ENCODE measurements around the gene ZNF836. TPM values are rescaled to one million over a fixed set of nuclear protein-coding genes. Genes with fewer than 3 reads are reported as not detected.

Gene ZNF836
- total RNA-seq, 1 experiment from 2014 or later: 8.4 TPM

DNA sequence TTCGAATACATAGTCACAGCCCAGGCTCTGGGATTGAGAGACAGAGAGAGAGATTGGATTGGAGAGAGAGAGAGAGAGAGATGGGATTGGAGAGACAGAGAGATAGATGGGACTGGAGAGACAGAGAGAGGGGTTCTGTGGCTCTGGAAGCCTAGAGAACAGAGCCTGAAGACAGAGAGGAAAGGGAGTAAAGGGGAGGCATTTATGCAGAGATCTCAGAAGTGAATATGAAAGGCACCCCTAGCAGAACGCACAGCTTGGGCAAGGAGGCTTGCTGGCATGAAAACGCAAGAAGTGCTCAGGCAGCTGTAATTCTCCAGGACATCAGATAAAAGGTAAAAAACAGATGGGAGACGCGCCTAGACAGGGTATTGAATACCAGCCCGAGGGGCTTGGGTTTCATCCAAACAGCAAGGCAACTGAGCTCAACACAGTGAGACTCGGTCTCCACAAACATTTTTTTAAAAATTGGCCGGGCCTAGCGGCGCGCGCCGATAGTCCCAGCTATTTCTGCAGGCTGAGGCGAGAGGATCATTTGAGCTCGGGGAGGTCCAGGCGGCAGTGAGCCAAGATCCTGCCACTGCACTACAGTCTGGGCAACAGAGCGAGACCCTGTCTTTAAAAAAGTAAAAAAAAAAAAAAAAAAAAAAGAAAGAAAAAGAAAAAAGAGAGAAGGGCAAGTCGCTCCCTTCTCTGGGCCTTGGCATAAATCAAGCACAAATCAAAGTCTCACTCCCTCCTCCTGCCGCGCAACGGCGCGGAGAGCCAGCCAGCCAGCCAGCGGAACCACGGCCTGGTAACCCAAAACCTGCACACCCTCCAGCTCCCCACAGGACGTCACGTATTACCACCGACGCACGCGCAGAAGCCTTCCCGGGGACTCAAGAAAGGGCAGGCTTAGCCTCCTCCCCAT lies 17.7 kb upstream of the ZNF836 start:
- no peak for DNase-seq (ENCODE audit: low spot score)

DNA sequence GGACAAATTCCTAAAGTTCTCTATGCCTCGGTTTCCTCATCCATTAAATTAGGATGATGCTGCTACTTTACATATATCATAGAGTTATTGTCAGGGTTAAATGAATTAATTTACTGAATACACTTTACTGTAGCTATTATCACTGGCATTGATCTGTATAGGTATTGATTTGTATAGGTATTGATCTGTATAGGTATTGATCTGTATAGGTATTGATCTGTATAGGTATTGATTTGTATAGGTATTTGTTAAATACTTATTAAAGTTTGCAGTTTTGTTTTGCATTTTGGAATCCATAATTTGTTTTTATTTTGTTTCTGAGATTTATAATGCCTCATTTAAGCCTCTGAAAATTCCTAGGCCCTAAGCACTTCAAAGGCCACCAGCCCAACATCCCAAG lies 16.0 kb upstream of the ZNF836 start:
- DNase-seq (ENCODE audit: low spot score): no peak

DNA sequence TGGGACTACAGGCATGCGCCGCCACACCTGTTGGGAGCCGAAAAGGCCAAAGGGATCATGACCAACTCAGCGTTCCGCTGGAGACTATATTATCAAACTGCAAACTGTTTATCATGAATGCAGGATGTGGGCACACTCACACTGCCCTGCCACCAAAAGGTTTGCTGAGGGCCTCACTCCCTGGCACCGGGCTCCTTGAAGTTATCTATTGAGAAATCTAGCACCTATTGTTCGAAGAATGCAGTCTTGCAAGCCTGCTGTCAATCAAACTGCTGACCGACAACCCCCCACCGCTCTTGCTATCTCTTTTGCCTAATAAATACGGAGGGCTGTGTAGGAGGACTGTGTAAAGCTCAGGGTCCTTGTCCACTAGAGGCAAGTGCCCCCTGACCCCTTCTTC lies 5.2 kb upstream of the ZNF836 start:
- DNase-seq (ENCODE audit: low spot score): no peak

DNA sequence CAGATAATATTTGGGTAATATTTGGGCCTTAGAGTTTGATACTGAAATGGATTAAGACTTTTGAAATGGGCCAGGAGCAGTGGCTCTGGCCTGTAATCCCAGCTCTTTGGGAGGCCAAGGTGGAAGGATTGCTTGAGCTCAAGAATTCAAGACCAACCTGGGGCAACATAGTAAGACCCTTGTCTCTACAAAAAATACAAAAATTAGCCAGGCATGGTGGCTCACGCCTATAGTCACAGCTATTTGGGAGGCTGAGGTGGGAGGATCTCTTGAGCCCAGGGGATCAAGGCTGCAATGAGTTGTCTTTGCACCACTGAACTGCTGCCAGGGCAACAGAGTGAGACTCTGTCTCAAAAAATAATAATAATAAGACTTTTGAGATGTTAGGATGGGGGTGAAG lies 926 bp upstream of the ZNF836 start:
- DNase-seq (ENCODE audit: low spot score): no peak

DNA sequence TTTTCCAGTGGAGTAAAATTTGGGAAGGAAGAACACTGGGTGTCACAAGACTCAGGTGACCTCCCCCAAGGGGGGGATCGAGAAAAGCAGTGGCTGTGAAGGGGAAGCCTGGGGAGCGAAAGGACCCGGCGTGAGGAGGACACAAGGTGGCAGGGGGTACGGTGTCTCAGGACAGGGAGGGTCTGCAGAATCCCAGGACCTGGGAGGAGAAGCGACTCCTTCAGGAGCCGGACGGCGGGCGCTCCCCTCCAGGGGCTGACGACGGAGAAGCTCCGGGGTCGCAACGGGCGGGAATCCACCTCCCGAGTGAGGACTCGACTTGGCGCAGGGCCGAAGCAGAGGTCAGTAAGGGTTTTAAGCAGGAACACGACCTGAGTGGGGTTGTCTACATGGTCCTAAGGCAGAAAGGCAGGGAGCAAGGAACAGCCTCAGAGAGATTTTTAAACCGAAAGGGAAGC lies 529 bp downstream of the ZNF836 start:
- DNase-seq (ENCODE audit: low spot score): no peak

DNA sequence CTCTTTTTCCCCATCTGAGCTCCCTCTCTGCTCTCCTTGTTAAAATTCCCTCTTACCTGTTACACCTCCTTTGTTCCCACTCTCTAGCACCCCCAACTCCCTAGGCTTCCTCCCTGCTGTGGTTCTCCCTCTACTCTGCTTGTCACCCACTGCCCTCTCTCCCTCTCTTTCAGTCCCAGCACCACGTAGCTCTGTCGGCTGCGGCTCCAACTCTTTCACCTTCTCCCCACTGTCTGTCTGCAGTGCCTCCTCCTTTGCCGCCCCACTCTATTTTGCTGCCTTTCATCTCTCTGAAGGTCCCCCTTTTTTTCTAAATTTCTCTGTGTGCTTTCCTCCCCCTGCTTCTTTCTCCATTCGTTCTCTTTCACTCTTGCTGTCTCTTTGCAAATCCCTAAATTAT lies 1.1 kb downstream of the ZNF836 start:
- DNase-seq (ENCODE audit: low spot score): no peak

DNA sequence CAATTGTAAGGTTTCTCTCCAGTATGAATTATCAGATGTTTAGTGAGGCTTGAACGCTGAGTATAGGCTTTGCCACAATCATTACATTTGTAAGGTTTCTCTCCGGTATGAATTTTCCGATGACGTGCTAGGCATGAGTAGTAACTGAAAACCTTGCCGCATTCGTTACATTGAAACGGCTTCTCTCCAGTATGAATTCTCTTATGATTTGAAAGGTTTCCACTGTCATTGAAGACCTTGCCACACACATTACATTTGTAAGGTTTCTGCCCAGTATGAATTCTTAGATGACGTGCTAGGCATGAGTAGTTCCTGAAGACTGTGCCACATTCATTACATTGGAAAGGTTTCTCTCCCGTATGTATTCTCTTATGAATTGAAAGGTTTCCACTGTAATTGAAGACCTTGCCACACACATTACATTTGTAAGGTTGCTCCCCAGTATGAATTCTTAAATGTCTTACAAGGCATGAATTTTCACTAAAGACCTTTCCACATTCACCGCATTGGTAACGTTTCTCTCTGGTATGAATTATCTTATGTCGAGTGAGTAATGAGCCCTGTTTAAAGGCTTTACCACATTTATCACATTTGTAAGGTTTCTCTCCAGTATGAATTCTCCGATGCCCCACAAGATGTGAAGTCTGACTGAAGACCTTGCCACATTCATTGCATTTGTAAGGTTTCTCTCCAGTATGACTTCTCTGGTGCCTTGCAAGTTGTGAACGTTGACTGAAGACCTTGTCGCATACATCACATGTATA lies 15.6 kb downstream of the ZNF836 start:
- no peak for DNase-seq (ENCODE audit: low spot score)

DNA sequence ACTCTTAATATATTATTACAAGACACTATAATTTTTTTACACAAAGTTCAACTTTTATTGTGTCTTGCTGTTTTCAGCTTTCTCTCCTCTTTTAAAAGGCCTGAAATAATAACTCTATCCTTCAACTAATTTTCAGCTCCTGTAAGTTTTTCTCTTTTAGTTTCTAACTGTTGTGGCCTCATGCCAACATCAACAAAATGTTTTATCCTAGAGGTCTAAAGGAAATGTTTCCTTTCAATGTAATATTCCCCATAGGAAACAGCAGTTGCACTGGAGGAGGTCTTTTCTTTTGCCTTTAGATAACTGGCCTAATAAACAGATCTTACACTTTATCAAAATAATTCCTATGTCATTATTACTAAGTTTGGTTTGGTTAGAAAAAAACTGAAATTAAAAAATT lies 23.2 kb downstream of the ZNF836 start:
- no peak for DNase-seq (ENCODE audit: low spot score)

DNA sequence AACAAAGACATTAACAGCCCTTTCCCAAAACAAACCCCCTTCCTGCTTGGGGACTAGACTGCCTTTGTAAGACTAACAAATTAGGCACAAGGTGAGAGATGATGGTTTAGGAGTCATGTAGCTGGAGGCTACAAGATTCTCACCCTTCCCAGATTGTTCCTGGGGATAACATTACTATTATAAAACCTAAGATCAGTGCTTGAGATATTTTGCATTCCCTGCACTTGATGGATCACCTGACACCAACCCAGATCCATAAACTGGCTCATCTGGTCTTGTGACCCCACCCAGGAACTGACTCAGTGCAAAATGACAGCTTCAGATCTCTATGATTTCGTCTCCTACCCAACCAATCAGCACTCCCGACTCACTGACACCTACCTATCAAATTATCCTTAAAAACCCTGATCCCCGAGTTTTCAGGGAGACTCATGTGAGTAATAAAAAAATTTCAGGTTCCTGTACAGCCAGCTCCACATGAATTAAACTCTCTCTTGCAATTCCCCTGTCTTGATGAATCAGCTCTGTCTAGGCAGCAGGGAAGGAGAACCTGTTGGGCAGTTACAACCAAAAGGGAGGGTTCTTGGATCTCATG lies 29.3 kb downstream of the ZNF836 start:
- no peak for DNase-seq (ENCODE audit: low spot score)

DNA sequence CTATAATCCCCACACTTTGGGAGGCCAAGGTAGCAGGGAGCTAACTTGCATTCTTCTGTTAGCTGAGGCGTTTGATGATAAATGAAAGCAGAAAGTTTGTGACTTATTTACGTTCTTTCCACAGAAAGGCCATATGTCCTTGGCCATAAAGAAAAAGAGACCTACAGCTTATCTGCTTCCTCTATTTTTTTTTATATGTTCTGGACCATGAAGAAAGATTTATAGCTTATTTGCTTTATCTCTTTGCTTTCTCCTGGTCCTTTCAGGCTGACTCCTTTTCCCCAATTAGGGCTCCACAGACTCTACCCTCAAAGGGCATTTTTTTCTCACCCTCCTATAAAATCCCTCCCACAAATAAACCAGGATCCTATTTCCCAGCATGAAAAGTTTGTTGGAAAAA lies 30.2 kb downstream of the ZNF836 start:
- DNase-seq (ENCODE audit: low spot score): no peak

DNA sequence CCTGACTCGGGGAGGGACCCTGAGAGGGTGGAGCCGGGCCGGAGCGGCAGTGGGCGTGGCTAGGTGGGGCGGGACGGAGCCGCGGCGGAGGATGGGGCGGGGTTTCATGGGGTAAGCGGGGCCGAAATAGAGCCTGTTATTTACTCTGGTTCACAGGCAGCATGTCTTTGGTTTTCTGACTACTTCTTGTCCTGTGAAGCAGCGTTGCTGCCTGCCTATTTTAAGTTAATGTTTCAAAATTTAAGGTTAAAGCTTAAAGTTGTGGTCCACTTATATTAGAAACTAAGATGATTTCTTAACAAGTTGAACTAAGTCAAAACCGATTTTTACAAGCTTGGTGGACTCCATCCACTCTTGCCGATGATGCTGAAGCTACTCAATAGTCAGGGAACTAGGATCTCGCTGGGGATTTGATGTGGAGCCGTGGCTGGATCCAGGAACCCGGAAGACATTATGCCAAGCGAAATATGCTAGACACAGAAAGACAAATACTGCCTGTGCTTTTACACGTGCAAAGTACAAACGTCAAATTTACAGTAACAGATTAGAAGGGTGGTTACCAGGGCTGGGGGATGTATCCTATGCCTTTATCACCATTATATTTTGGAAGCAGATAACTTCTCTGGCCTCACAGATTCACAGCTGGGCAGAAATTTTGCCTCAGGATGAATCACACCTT lies 31.2 kb downstream of the ZNF836 start:
- DNase-seq (ENCODE audit: low spot score): no peak

DNA sequence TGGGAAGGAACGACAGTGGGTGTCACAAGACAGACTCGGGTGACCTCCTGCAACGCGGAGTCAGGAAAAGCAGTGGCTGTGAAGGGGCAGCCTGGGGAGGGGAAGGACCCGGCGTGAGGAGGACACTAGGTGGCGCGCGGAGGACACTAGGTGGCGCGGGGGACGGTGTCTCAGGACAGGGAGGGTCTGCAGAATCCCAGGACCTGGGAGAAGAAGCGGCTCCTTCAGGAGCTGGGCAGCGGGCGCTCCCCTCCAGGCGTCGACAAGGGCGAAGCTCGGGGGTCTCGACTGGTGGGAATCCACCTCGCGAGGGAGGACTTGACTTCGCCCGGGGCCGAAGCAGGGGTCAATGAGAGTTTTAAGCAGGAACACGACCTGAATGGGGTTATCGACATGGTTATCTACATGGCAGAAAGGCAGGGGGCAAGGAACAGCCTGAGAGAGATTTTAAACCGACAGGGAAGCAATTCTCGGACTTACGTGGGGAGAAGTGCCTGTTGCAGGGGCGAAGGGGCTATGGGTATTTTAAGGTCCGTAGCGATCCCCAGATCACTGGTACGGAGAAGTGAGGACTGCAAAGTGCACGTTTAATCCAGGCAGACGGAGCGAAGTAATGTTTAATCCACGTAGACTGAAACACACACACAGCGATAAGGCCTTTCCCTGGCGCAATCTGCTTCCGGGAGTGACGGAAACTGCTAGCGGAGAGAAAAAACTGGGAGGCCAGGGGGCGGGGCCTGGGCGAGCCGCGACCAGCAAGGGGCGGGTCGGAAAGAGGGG lies 32.0 kb downstream of the ZNF836 start, which contains the start of gene ZNF616:
ZNF616 (minus strand) TSS at position 687 of the 780 bp plus-strand sequence. CDS start 9,426 bp downstream, outside the sequence.
- peak; percentile 95 for DNase-seq (ENCODE audit: low spot score)

DNA sequence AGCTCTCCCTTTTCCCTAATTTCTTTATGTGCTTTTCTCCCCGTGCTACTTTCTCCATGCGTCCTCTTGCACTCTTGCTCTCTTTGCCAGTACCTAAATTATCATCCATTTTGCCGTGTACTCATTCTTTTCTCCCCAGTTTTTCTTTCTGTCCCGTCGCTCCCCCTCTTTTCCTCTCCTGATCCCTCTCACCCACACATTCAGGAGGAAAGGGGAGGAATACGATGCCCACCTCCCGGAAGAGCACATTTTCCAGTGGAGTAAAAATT lies 32.5 kb downstream of the ZNF836 start:
- DNase-seq (ENCODE audit: low spot score): no peak

DNA sequence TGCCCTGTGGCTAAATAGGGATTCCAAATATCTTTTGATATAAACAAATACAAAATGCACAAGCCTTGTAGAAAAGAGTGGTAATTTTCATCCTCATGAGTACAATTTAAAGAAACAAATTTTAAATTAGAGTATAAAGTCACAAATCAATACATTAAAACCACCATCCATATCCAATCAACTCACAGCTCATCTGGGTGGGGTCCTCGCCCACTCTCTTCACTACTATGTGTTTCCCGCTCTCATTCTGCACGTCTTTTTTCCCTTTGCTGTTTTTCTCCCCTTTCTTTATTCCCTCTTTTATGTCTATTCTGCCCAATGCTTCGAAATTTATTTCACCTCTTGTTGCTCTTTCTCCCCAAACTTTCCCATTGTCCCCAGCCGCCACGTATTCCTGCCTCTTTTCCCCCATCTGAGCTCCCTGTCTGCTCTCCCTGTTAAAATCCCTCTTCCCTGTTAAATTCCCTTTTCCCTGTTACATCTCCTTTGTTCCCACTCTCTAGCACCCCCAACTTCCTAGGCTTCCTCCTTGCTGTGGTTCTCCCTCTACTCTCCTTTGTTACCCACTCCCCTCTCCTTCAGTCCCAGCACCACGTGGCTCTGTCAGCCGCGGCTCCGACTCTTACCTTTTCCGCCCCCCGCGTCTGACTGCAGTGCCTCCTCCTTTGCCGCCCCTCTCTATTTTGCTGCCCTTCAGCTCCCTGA lies 33.0 kb downstream of the ZNF836 start:
- peak; percentile 28 for DNase-seq (ENCODE audit: low spot score)

DNA sequence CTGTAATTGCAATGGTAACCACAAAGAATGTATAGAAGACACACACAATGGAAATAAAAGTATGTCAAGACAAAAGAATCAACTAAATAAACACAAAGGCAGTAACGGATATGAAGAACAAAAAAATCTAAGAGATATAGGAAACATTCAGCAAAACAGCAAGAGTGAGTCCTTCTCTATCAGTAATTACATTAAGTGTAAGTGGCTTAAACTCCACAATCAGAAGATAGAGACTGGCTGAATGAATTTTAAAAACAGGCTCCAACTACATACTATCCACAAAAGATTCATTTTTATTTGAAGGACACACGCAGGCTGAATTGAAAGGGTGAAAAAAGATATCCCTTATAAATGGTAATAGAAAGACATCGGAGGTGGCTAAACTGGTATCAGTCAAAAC lies 51.1 kb downstream of the ZNF836 start:
- no peak for DNase-seq (ENCODE audit: low spot score)

DNA sequence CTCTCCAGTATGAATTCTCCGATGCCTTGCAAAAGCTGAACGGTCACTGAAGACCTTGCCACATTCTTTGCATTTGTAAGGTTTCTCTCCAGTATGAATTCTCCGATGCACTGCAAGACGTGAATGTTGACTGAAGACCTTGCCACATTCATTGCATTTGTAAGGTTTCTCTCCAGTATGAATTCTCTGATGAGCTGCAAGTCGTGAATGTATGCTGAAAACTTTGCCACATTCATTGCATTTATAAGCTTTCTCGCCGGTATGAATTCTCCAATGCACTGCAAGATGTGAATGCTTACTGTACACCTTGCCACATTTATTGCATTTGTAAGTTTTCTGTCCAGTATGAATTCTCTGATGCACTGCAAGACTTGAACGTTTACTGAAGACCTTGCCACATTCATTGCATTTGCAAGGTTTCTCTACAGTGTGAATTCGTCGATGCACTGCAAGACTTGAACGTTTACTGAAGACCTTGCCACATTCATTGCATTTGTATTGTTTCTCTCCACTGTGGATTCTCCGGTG lies 55.8 kb downstream of the ZNF836 start:
- DNase-seq (ENCODE audit: low spot score): no peak

DNA sequence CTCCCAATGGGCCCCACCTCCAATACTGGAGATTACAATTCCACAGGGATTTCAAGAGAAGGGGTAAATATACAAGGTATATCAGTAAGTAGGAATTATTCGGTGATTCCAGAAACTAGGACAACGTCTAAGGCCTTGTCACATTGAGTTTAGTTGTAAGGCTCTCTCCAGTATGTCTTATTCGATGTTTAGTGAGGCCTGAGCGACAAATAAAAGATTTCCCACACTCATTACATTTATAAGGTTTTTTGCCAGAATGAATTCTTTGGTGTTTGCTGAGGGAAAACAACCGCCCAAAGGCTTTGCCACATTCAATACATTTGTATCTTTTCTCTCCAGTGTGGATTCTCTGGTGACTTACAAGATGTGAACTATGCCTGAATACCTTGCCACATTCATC lies 56.7 kb downstream of the ZNF836 start:
- no peak for DNase-seq (ENCODE audit: low spot score)

DNA sequence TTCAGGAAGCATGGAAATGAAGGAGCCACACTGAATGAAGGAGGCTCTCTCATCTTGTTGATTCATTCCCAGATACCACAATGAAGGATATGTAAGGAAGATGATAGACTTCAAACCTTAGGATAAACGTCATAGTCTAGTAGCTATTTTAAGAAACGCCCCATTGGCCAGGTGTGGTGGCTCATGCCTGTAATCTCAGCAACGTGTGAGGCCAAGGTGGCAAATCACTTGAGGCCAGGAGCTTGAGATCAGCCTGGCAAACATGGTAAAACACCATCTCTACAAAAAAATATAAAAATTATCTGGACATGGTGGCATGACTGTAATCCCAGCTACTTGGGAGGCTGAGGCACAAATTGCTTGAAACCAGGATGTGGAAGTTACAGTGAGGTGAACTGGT lies 58.8 kb downstream of the ZNF836 start:
- no peak for DNase-seq (ENCODE audit: low spot score)

DNA sequence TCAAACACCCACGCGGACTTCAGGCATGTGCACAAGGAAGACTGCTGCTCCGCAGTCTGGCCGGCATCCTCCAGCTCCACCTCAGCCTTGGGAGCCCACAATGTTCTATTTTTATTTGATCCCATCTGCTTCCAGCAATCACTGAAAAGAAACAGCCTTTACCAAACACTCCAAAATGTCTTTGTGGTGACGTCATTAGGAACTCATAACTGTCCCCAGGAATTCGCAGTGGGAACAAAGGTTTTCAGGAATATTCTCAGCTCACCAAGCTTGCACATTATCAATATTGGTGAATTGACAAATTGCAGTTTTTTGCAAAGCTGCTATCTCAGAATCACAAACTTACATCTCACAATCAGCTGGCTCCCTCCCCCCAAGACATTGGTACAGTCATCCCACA lies 60.6 kb downstream of the ZNF836 start:
- DNase-seq (ENCODE audit: low spot score): no peak

Measured in H4 (cell line).